T1000 (cell line): ENCODE data around the gene CLK4.

Experiments used
- DNase-seq: peaks from one replicate; lab custom pipeline; 2025; ENCODE audit warnings: mixed read lengths; lab: John Stamatoyannopoulos, UW

The CLK4 gene

GRCh38 chr5:178553517-178553916 lies 73.3 kb downstream of the CLK4 start:
- DNase-seq, result no peak
